GM19023 (cell line): ENCODE measurements around the gene ZBTB16.

Experiments used
- ATAC-seq: cut with Tn5 transposase; IDR thresholded peaks from one replicate; pipeline ENCODE4 v1.9.1; 2021; ENCODE audit warnings: mild to moderate bottlenecking, moderate library complexity; ENCODE audit not compliant: unreplicated experiment

ZBTB16 gene

GRCh38 chr11:114081641-114082414, 22.3 kb downstream of the ZBTB16 start:
- no peak for ATAC-seq

GRCh38 chr11:114082415-114082748, 22.9 kb downstream of the ZBTB16 start:
- ATAC-seq = no peak

DNA sequence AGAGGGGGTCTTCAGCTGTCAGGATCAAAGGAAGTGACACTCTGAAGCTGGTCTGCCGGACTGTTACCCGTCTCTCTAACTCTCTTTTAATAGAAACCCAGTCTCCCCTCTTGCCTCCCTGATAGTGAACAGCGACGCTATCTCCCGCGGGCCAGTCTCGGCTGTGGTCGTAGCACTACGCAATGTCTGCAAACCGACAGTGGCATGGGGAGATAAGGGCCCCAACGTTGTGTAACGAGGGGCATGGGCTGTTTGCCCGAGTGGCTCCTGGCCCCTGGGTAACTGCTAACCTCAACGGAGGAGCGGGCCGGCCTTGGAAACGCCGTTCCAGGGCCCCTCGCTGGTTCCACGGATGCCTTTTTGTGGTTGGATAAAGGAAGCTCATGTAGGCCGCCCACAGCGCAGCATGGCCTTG, 23.3 kb downstream of the ZBTB16 start:
- ATAC-seq = no peak

- no peak for ATAC-seq
Observed at GRCh38 chr11:114083391-114084252, 24.1 kb downstream of the ZBTB16 start.

DNA sequence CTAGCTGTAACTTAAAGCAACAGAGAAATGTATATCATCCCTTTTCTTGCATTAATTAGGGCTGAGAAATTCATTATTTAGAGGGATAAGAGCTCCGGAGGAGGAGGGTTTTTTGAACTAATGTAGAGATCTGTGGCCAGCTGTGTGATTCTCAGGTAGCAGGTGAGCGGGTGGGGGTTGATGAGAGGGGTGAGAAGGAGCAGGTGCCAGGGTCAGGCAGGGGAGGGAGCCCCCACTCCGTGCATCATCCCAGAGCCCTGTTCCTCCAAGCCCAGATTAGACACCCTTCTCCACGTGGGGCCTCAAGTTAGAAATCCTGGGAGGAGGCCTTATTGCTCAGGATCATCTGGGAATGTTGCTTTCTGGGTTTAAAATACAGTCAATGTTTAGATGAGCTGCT, 24.9 kb downstream of the ZBTB16 start:
- no peak for ATAC-seq

GRCh38 chr11:114085965-114086793, 26.7 kb downstream of the ZBTB16 start:
- ATAC-seq = no peak

DNA sequence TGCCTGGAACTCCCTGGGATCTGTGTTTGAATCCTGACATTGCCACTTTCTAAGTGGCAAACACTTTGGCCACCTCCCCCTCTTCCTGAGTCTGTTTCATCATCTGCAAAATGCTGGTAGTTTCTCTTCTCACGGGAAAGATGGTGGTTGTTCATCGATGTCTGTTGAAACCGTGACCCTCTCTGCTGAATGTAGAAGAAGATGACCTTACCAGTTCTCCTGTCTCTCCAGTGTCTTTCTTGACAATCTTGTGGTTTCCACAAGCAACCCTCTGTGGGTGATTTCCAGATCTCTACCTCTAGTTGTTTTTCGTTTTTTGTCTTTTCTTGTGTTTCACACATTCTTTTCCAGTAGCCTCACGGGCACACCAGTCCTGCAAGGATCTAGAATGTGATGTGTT, 27.5 kb downstream of the ZBTB16 start:
- no peak for ATAC-seq

DNA sequence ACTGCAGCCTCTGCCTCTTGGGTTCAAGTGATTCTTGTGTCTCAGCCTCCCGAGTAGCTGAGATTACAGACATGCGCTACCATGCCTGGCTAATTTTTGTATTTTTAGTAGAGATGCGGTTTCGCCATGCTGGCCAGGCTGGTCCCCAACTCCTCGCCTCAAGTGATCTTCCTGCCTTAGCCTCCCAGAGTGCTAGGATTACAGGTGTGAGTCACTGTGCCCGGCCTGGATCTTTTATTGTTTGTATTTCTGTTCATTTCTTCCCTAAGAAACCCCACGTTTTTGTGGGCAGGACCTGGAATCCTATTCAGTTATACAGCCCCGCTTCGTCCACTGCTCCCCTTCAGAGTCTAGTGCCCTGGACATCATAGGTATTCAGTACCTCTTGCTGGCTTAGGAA, 28.7 kb downstream of the ZBTB16 start:
- ATAC-seq = no peak

DNA sequence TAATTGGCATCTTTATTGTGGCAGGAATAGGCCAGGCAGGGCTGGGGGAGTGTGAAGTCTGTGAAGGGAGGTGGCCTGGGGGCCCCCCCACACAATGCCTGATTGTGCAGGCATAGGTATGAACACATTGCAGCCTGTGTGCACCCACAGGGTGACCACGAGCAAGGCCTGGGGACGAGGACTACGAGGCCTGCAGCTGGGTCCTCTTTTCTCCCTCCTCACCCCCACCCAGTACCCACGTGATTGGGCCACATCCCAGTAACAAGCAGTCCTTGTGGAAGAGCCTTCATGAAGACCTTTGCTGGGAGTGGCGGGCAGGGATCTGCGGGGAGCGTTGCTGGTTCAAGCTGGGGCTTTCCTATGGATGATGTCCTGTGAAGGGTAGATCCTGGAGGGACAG, 29.3 kb downstream of the ZBTB16 start:
- ATAC-seq = no peak

DNA sequence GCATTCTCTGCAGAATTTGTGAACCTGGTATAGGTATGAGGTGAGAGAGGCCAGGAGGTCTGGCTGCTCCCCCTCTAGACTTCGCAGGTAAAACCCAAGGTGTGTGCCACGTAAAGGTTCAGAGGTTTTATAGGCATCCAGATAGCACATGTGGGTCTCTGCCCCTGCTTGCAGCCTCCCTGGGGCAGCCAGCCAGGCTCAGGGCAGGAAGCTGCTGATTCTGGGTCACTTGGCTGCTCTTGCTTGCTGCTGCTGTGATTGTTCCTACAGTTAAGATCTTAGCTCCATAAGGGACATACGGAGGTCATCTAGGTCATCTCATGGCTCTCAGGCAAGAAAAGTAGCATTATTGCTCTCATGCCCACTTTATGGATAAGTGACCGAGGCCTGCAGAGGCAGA, 30.2 kb downstream of the ZBTB16 start:
- no peak for ATAC-seq

DNA sequence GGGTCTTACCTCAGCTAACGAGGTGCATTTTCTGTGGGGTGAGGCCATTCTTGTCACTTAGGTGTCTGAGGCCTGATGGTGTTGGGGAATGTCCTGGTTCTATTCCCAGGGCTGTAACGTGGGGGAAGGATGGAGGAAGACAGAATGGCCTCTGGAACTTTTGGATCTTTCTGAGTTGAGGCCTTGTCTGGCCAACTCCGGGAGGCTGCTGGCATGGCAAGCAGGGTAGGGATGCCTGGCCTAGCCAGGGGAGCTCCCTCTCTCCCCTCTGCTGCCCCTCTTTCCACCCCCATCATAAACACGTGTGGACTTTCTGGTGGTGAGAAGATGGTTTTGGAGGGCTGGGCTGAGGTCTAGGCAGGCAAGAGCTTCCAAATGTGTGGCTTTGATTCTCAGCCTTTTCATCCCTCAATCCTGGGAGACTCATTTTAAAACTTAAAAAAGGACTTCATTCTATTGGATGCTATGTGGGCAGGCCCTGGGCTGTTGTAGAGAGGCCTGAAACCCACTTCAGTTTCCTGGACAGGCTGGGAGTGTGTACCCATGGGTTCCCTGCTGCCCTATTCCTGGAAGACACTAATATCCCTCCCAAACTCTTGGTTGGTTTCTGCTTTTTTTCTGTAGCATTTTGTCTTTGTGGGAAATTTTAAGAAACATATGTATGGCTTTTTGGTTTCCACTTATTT, 30.9 kb downstream of the ZBTB16 start:
- ATAC-seq = no peak

DNA sequence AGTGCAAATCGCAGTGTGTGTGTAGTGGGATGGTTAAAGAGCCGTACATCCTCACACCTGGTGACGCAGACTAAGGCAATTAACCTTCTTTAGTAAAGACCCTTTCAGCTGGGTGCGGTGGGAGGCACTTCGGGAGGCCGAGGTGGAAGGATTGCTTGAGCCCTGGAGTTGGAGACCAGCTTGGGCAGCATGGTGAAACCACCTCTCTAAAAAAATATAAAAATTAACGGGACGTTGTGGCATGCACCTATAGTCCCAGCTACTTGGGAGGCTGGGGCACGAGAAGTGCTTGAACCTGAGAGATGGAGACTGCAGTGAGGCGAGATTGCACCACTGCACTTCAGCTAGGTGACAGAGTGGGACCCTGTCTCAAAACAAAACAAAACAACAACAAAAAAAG, 31.5 kb downstream of the ZBTB16 start:
- ATAC-seq = no peak

DNA sequence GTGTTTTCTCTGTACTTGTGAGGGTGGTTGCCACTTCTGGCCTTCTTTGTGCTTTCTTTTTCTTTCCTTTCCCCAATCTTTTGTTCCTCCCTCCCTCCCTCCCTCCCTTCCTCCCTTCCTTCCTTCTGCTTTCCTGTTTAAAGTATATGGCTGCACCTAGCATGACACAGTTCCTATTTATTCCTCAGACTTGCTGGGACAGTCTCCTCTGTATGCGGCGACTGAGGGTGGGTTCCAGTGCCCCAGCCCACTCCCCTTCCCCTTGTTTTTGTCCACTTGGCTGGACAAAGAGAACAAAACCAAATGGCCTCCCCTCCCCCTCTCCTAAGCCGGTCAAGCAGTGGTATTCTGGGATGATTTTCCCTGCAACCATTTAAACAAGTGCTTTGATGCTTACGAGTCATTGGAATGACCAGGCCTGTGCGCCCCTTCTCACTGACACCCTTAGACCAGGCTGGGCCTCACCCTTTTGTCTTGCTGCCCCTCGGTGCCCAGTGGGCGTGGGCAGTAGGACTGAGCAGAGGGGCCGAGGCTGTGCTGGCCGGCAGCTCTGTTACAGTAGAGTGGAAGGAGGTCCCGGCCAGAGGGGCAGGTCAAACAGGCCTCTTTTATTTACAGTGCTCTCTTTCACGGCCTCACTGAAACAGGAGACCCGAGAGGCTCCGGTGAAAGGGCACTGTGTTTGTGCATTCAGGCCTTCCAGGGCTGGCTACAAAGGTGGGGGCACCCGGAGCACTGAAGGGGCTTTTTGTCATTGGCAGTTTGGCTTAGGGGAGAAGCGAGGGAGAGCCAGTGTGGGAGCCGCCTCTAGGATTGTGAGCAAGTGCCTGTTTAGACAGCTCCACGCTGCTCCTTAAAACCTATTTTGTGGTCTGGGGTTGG, 32.2 kb downstream of the ZBTB16 start:
- no peak for ATAC-seq

DNA sequence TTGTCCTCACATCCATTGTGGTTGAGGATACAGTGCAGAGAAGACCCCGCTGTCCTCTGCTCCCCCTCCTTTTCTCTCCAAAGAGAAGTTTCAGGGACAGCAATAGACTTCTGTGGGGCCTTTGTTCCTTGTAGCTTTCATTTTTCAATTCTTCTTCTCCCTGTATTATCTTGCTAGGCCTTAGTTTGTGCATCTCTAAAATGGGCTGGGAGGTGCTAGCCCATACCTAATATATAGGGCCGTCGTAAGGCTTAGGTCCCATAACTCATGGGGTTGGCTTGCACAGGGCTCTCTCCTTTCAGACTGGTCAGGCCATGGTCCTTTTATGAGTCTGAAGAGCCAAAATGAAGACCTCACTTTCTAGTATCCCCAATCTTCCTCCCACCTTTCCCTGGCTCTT, 33.0 kb downstream of the ZBTB16 start:
- ATAC-seq = no peak

GRCh38 chr11:114092953-114093352, 33.4 kb downstream of the ZBTB16 start:
- no peak for ATAC-seq

DNA sequence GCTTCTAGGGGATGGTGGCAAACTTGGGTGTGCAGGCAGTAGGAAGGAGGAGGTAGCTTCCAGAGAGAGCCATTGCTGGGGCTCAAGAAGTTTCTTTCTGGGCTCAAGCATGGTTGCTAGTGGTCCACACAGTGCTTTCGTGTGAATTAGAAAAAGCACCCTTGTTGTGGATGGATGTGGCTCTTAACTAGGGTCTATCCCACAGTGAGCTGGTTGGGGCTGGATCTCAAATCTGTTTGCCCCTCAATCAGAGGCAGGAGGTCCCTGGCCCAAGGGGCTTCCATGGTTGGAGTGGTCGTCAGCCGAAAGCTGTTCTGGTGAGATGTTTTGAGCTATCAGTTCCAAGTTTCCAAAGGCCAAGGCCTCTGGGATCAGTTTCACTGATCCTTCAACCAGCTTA, 35.0 kb downstream of the ZBTB16 start:
- ATAC-seq = no peak

GRCh38 chr11:114095899-114096298, 36.4 kb downstream of the ZBTB16 start:
- ATAC-seq = no peak

DNA sequence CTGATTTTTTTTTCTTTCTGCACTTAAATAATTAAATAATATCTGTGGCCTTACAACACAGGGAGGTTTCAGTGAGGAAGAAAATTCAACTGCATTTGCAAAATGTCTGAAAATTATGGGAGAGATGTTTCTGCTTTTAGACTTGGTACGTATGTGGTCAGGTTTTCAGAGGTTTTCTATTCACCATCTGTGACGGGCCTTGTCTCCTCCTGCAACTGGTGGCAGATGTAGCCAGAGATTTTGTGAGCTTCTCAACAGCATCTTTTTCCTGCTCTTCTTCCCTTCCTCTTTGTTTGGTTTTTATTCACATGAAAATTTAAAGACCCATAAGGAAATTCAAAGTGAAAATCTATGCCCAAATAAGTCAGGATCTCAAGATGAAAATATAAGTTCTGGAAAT, 38.3 kb downstream of the ZBTB16 start:
- no peak for ATAC-seq

GRCh38 chr11:114098927-114099326, 39.4 kb downstream of the ZBTB16 start:
- ATAC-seq = no peak
